HCT116 (cell line): ENCODE results near the gene HPS5.

ENCODE experiments used
- ATF3 ChIP-seq: IDR thresholded peaks from 2 replicates; pipeline ENCODE4 v1.6.1; 2012
- CEBPB ChIP-seq: IDR thresholded peaks from 2 replicates; pipeline ENCODE4 v1.6.1; 2012; ENCODE audit warnings: low read depth
- CTCF ChIP-seq, 3 experiments: fragments of 200-600 bp in 1 of 3; sonication (generic) in 1 of 3; IDR thresholded peaks in 2 of 3; conservative IDR thresholded peaks in 1 of 3; 2 replicates each; pipeline ENCODE4 v1.5.1; 2012 to 2017; ENCODE audit warnings: low read depth in 2 of 3, low read length in 2 of 3, antibody characterized with exemption in 1 of 3, borderline replicate concordance in 1 of 3, control low read depth in 1 of 3, mild to moderate bottlenecking in 1 of 3, mixed read lengths in 1 of 3, mixed run types in 1 of 3, moderate library complexity in 1 of 3; ENCODE audit not compliant: insufficient read depth in 1 of 3
- EZH2phosphoT487 ChIP-seq: fragments of 200-600 bp; IDR thresholded peaks from 2 replicates; pipeline ENCODE4 v1.6.1; 2018; ENCODE audit warnings: antibody characterized with exemption, borderline replicate concordance
- MAX ChIP-seq: IDR thresholded peaks from 2 replicates; pipeline ENCODE4 v1.6.1; 2012
- POLR2A ChIP-seq: IDR thresholded peaks from 2 replicates; pipeline ENCODE4 v1.7.0; 2011; ENCODE audit warnings: borderline replicate concordance; ENCODE audit not compliant: insufficient read depth, insufficient read length; ENCODE audit errors: extremely low read depth
- POLR2AphosphoS5 ChIP-seq: IDR thresholded peaks from 2 replicates; pipeline ENCODE4 v1.6.1; 2011; ENCODE audit warnings: mild to moderate bottlenecking, low read depth, low read length, moderate library complexity
- RAD21 ChIP-seq: IDR thresholded peaks from 2 replicates; pipeline ENCODE4 v1.6.1; 2012; ENCODE audit warnings: low read depth, mild to moderate bottlenecking
- REST ChIP-seq: IDR thresholded peaks from 2 replicates; pipeline ENCODE4 v1.6.1; 2012; ENCODE audit warnings: low read depth
- SIN3A ChIP-seq: IDR thresholded peaks from 2 replicates; pipeline ENCODE4 v1.6.1; 2012; ENCODE audit warnings: low read depth
- ZBTB33 ChIP-seq: IDR thresholded peaks from 2 replicates; pipeline ENCODE4 v1.6.1; 2011; ENCODE audit warnings: mild to moderate bottlenecking, low read length, moderate library complexity; ENCODE audit not compliant: insufficient replicate concordance; ENCODE audit errors: extremely low read depth
- ZNF274 ChIP-seq: fragments of 200-500 bp; sonication (Bioruptor generic); IDR thresholded peaks from 2 replicates; pipeline ENCODE4 v1.6.1; 2014; ENCODE audit warnings: mild to moderate bottlenecking, low read depth, low read length, inconsistent platforms

- TF ChIP-seq ZNF274 (no peak), REST (no peak), POLR2A (no peak), CTCF (IDR thresholded peaks at IDR 0.05 in 2 of 3, conservative IDR thresholded peaks at IDR 0.05 in 1 of 3; ENCODE audit: borderline replicate concordance in 1 of 3, insufficient read depth in 1 of 3, low read depth in 2 of 3, low read length in 2 of 3) (no peak), EZH2phosphoT487 (no peak), ATF3 (no peak), ZBTB33 (no peak), POLR2AphosphoS5 (no peak), SIN3A (no peak), RAD21 (no peak), MAX (no peak), CEBPB (no peak)
Measured at GRCh38 chr11:18248561-18248960, 73.4 kb downstream of the HPS5 start, which contains the start of gene SAA2.
